ENCODE data around the gene NSD2.
"Not testable (repeated sequence)": the region's sequence is repeated elsewhere in the genome, so short reads cannot be mapped to it uniquely, and the experiment has no call there.

The NSD2 gene

DNA sequence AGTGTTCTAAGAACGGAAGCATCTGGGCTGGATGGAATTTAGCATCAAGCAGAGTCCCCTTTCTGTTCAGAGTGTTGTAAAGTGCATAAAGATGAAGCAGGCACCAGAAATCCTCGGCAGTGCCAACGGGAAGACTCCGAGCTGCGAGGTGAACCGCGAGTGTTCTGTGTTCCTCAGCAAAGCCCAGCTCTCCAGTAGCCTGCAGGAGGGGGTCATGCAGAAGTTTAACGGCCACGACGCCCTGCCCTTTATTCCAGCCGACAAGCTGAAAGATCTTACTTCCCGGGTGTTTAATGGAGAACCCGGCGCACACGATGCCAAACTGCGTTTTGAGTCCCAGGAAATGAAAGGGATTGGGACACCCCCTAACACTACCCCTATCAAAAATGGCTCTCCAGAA is 29.4 kb downstream of the NSD2 start:
- DNase-seq, result no peak

DNA sequence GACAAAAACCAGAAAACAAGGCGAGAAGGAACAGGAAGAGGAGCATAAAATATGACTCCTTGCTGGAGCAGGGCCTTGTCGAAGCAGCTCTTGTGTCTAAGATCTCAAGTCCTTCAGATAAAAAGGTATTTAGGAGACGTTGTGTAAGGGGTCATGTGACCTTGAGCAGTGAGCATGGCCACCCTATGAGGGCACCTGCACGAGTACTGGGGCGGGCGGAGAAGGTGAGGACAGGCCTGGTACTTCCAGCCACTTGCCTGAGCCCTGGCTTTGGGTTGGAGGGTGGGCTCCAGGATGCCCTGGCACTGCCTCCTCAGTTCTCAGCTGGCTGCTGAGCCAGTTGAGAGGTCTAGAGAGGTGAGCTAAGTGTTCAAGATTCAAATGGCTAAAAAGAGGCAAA is 29.9 kb downstream of the NSD2 start:
- DNase-seq, result no peak

DNA sequence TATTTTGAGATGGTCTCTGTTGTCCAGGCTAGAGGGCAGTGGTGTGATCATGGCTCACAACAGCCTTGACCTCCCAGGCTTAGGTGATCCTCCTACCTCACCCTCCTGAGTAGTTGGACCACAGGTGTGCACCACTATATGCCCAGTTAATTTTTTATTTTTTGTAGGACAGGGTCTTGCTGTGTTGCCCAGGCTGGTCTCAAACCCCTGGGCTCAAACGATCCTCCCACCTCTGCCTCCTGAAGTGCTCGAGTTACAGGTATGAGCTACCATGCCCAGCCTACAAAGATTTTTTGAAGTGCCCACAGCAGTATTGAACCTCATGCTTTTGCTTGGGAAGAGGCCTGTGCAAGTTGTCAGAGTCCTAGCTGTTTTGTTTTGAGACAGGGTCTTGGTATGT is 31.1 kb downstream of the NSD2 start:
- DNase-seq, result no peak

DNA sequence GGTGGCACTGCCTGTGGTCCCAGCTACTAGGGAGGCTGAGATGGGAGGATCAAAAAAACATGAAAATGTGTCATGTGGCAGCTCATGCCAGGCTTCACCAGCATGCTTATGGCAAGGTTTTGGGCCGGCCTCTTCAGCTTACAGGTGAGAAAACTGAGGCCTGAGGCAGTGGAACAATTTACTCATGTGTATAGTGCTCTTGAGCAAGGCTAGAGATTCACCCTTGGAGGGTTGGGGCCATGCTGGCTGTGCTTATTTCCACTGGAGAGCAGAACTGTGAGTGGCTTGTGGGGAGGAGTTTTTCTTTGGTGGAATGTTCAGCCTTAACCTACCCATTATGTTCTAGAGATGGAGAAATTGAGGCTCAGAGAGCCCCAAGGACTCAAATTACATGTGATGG is 31.8 kb downstream of the NSD2 start:
- DNase-seq, result no peak

DNA sequence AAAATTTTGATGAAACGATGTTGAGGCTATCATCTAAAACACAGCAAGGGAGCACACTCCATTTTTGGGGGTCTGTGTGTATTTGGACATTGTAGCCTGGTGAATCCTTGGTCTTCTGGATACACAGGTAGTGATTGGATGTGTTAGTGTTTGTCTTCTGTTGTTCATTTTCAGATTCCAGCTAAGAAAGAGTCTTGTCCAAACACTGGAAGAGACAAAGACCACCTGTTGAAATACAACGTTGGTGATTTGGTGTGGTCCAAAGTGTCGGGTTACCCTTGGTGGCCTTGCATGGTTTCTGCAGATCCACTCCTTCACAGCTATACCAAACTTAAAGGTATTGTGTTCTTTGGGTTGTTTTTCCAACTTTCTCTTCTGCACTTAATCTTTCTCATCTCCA is 32.8 kb downstream of the NSD2 start:
- no peak for DNase-seq

DNA sequence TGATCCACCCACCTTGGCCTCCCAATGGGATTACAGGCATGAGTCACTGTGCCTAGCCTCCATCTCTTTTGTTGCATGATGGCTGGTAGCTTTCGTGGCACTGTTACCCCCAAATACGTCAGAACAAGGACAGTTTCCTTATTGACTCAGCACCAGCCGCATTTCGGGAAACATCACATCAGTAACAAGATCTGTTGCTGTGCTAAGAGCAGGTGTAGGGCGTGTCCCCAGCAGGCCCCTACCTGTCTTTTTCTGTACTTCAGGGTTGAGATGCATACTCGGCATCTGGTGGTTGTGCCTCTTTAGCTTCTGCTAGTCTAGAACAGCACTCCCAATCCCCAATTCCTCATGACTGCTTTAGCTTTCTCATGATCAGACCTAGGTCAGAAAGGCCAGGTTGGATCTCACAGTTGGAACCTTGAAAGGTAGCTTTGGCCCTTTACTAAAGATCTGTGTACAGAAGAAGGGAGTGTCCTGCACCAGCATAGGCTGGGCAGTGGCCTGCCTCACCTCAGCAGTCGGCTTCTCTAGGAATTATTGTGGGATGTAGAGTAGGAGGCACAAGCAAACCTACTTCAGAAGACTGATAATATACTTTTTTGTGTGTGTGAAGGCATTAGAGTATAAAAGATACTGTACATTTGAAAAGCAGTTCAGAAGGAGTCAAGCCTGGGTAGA is 36.8 kb downstream of the NSD2 start:
- DNase-seq, result no peak

DNA sequence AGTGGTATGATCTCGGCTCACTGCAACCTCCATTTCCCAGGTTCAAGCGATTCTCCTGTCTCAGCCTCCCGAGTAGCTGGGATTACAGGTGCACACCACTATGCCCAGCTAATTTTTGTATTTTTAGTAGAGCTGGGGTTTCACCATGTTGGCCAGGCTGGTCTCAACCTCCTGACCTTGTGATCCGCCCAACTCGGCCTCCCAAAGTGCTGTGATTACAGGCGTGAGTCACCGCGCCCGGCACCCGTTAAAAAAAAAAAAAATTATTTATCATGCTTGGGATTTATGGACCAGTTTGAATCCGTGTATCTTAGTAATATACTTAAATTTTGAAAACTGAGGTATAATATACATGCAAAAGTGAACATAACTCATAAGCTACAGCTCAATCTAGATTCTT is 38.5 kb downstream of the NSD2 start:
- DNase-seq, result not testable (repeated sequence)

DNA sequence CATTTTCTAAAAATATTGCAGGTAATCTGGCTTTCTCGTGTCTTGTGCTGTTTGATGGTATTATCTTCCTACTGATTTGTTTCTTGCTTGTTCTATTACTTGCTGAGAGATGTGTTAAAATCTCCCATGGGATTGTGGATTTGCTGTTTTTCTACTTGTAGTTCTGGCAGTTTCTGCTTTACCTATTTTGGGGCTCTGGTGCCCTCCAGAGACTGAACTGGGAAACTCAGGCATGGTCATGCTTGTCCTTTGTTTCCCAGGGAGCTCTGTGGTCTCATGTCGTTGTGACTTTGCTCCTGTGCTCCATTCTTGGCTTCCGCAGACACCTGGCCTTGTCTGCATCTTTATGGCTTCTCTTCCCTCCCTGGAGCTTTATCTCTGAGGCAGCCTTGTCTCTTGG is 39.5 kb downstream of the NSD2 start:
- peak; percentile 27 for DNase-seq

DNA sequence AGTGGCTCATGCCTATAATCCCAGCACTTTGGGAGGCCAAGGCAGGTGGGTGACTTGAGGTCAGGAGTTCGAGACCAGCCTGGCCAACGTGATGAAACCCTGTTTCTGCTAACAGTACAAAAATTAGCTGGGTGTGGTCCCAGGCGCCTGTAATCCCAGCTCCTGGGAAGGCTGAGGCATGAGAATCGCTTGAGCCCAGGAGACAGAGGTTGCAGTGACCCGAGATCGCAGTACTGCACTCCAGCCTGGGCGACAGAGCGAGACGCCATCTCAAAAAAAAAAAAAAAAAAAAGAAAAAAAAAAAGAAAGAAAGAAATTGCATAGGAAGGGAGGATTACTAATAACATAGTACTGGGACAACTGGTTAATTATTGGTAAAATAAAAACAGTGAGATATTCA is 40.1 kb downstream of the NSD2 start:
- not testable (repeated sequence) for DNase-seq

DNA sequence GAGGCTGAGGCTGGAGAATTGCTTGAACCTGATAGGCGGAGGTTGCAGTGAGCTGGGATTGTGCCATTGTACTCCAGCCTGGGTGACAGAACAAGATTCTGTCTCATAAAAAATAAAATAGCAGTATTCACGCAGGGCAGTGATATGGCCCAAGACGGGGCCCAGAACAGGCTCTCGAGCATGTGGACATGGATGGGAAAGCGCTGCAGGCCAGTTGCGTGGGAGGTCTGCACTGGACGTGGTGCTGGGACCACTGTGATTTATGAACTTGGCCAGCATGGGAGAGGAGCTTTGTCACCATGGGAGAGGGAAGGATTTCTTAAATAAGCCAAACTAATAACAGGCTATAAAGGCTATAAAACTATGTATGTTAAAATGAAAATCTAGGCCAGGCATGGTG is 51.6 kb downstream of the NSD2 start:
- DNase-seq, result no peak

DNA sequence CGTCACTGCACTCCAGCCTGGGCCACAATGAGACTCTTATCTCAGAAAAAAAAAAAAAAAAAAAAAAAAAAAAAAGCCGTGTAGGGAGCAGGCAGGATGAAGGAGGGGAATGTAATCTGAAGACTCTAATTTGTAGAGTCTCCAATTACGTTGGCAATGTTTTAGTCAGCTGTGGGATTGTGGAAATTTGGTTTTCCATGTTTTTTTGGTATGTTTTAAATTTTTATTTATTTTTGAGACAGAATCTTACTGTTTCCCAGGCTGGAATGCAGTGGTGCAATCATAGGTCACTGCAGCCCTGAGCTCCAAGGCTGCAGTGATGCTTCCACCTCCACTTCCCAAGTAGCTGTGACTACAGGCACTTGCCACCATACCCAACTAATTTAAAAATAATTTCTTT is 56.5 kb downstream of the NSD2 start:
- no peak for DNase-seq

DNA sequence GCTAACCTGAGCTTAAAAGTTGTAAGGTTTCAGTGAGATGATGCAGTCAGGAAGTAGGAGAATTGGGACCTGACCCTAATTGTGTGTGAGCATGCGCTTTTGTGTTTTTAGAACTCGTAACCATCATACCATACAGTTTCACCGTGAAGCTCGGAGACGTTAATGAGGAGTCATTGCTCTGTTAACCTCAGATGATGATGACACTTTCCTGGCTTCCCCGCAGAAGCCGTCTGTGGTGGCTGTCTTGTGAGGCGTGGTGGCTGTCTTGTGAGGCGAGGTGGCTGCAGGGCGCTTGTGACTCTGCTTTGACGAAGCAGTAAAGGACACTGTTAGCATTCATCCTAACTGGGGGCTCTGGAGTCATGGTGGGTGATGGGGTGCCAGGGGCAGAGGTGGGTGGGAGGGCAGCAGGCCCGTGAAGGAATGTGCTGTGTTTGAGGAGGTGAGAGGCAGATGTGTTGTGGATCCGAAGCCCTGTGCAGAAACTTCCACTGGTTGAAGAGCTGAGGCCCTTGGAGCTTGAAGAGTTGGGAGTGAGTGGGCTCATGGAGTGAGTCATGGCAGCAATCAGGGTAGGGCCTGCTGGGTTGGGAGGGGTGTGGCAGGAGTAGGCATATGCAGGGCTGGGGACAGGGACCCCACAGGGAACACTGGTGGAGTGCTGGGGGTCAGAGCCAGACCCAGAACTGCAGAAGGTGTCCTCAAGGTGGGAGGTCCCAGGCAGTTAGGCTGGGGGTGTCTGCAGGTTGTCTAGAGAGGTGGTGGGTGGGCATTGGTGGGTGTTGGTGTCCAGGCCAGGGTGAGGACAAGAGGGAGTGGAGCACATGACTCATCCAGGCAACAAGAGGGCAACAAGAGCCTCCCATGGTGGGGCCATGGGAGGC is 57.4 kb downstream of the NSD2 start:
- DNase-seq, result no peak

DNA sequence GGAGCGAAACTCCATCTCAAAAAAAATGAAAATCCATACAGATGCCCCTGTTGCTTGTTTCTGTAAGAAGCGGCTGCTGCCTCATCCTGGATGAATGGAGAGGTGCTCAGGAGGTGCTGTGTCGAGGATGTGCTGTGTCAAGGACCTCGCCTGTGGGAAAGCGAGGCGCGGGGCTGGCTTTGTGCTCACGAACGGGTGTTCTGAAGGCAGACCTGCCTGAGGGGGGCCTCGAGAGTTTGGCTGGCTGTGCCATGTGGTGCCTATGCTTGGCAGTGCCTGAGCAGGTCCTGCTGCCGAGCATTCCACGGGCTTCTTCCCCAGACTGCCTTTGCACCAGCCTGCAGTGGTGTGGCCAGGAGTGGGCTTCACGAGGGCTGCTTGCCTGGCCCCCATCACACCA is 61.5 kb downstream of the NSD2 start:
- no peak for DNase-seq

DNA sequence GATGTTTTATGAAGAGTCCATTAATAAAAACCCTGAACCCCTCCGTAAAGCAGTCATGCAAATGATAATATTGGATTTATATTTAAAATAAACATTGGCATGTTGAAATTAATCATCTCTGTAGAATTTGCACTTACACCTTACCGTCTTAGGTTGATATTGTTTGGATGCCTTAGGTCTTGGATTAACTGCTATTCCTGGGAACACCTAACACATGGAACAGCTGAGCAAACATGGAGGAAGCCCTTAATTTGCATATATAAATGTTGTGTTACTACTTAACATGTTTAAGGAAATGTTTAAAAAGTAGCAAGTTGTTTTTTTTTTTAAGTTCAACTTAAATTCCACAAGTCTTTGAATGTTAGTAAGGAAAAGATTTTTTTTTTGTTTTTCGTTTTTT is 62.5 kb downstream of the NSD2 start:
- no peak for DNase-seq

DNA sequence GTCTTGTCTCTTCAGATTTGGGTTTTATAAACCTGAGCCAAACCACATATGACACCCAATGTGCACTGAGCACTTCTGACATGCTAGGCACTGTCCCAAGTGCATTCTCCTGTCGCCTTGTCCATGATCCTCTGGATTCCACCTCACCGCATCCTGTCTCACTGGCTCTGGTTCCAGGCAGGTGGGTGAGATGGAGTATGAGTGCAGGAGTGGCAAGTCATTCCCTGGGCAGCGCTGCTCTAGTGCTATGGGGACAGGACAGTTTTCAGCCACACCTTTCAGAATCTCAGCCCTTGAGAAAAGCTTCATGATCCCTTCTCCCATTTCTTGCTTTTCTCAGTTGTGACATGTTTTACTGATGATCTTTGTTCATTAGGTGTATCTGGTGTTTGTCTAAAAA is 66.4 kb downstream of the NSD2 start:
- DNase-seq, result no peak

DNA sequence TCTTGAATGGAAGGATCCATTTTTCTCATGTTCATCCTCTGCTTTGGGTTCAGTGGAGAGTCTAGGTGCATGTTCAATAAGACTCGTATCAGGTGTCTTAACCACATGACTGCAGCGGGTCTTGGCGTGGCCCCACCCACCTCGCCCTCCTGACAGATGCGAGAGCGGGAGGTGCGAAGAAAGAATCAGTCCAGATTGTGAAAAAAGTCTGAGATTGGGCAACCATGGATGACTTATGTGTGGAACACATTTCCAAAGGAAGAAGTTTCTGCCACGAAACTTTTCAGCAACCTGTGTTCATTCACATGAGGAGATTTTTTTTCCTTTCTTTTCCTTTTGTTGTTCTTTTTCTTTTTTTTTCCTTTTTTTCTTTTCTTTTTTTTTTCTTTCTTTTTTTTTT is 66.8 kb downstream of the NSD2 start:
- DNase-seq, result no peak

DNA sequence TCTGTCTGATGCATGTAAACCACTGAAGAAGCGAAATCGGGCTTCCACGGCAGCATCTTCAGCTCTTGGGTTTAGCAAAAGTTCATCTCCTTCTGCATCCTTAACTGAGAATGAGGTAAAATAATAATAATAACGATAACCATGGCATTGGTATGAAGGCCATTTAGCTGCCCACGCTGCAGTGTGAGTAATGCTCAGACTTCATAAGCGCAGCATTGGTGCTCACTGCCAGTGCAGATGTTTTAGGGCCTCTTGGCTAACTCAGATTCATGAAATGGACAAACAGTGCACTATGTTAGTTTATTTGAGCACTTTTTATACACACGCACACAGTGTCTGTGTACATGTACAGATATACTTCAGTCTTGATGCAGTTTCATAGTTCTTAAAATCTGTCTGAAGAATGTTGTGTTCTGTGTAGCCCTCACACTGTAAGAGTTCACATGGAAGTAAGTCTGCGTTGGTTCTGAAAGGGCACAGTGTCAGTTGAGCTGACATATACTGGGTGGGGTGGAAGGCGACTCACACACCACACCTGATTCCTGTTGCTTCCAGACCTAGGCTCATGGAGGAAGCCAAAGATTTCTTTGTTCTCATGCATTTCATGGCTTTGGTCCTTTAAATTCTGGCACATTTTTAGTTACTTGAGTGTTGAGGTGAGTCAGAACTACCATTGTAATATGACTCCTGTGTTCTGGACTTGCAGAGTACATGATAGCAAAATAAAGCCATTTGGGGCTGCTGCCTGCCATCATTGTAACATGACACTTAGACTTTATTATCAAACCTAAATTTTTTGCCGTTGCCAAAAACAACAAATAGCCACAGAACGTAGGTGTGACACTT is 68.7 kb downstream of the NSD2 start:
- no peak for DNase-seq

DNA sequence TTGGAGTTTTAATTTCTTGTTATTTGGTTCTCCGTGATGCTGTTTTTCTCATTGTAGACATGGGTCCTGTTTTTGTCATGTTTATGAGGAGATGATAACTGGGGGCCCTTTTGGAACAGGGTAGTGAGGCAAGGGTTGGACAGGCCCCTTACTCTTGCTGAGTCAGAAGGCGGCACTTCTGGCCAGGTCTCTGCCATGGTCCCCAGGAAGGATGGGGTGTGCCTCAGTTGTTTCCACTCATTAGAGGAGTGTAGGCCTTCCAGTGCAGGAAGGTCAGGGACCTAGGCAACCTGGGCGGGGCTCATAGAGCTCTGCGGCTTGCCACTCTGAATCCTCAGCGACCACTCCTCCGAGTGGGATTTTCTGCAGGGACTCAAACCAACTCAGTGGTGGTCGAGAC is 69.4 kb downstream of the NSD2 start:
- no peak for DNase-seq

DNA sequence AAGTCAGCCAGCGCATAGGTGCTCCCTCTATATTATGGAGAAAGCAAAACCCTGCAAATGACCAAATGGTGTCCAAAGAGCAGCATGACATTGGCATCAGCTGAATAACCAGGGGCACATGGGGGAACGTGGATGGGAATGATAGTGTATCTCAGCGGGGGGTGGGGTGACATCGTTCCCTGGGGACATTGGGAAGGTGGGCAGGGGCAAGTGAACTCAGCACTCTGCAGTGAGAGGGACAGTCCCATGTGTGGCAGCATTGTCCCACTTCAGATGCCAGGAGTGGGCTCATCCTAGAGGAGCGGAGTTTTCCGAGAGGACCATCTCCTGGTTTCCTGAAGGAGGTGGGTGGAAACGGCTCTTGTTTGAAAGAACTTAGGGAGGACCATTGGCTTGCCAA is 72.7 kb downstream of the NSD2 start:
- DNase-seq, result no peak

DNA sequence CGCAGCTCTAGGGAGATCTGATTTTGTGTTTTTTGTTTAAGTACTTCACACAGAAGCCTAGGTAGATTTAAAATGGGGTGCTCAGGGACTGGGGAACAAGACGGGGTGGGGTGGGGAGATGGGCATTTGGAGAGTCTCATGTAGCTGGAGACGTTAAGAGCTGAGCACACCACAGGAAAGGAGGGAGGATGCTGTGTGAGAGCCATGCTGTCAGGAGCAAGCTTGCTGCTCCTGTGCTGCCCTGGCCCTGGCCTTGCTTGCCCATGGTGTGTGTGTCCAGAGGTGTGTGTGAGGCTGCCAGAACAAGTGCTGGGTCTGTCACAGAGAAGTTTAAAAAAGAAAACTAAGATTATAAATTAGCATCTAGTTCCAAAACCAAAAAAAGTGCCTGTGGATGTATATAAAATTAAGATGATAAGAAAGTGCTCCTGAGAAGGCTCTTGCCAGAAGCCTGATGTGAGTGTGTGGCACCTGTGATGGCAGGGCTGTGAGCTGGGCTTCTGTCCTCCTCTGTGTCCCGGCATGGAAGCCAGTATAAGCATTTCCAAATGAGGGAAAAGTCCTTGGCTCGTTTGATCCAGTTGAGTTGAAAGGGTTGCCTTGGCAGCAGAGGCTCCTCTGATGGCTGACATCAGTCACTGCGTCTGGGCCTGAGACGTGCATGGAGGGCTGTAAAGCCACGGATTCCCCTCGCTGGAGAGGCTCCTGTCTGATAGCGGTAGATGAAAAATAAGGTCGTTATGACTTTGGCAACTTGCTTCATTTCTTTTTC is 74.1 kb downstream of the NSD2 start:
- DNase-seq, result no peak

DNA sequence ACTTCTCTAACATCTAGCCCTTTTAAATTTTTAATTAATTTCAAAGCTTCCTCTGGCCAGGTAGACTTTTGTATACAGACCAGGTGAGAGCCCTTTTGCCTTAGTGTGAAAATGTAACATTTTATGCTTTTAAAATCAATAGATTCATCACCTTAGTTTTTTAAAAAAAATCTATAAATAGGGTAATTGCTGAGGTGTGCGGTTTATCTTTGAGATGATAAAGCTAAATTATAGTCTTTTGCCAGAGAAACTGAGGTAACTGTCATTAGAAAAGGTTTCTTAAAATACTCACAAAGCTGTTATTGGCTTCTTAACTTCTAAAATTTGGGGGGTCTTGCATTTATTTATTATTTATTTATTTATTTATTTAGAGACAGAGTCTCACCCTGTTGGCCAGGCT is 74.7 kb downstream of the NSD2 start:
- DNase-seq, result no peak

DNA sequence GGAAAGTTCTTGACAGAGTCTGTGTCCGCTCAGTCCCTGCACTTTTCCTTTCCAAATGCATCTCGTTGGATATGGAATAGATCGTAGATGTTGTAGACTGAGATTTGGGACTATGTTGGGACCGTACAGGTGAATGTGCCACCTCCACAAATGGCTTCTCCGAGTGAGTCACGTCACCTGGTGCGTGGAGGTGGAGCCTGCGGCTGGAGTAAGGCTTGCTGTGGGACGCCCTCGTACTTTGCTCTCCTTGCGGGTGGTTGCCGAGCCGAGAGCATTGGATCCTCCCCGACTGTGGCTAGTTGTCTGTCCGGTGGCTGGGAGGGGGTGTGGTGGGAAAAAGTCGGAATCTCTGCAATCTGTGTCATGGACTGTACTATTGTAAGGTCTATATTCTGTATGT is 77.0 kb downstream of the NSD2 start:
- no peak for DNase-seq

DNA sequence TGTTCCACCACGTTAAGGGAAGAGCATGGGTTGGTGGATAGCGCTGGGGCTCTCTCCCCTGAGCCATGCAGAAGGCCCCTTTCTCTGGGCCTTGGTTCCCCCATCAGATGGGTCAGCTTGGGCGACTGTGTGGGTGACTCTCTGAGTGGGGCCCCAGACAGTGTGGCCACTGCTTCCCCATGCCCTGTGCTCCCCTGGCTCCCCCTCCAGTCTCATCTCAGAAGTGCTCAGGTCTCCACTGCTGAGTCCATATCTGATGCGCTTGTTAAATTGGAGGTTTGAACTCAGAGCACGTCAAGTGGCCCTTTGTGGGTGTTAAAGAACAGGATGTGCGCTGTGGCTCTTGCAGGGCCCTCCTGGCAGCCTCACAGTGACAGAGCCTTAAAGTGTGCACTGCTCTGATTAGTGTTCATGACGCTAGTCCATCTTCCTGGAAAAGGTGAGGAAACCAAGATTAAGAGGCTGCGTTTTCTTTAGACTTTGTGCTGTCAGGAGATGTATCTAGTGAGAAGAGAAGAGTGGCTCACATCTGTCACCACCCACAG is 77.8 kb downstream of the NSD2 start:
- no peak for DNase-seq

Data from activated naive CD4-positive, alpha-beta T cell treated with anti-CD3 and anti-CD28 coated beads, Interleukin-2, amount 50 U/mL, for 16 hours (primary cell).